CD4-positive, alpha-beta T cell treated with Interleukin-10 for 1 hour (primary cell): ENCODE data around the gene GGACT.
A peak's percentile ranks its signal among the peaks of the same experiment; 100 is the strongest.
"Not testable (repeated sequence)": the region's sequence is repeated elsewhere in the genome, so short reads cannot be mapped to it uniquely, and the experiment has no call there.

Experiments
- DNase-seq: peaks from one replicate; pipeline ENCODE4 v3.0.0-alpha.2; 2020

Gene GGACT

GRCh38 chr13:100600461-100600860 lies 11.9 kb upstream of the GGACT start:
- no peak for DNase-seq

GRCh38 chr13:100597253-100597652 lies 8.7 kb upstream of the GGACT start:
- no peak for DNase-seq

GRCh38 chr13:100596516-100596915 lies 7.9 kb upstream of the GGACT start:
- no peak for DNase-seq

GRCh38 chr13:100594731-100595130 lies 6.1 kb upstream of the GGACT start:
- DNase-seq = no peak

GRCh38 chr13:100594255-100594654 lies 5.7 kb upstream of the GGACT start:
- DNase-seq = no peak

- DNase-seq = no peak
These were observed 663 bp upstream of the GGACT start for GRCh38 chr13:100589178-100589725.

- peak; percentile 40 for DNase-seq
These were observed 3.7 kb downstream of the GGACT start for GRCh38 chr13:100584896-100585295.

GRCh38 chr13:100581504-100581903 lies 7.1 kb downstream of the GGACT start:
- no peak for DNase-seq

GRCh38 chr13:100581030-100581429 lies 7.6 kb downstream of the GGACT start:
- DNase-seq = no peak

GRCh38 chr13:100580045-100580444 lies 8.5 kb downstream of the GGACT start:
- no peak for DNase-seq

- not testable (repeated sequence) for DNase-seq
These were observed 11.3 kb downstream of the GGACT start for GRCh38 chr13:100577239-100577638.

- DNase-seq = peak; percentile 77
These were observed 15.5 kb downstream of the GGACT start for GRCh38 chr13:100573121-100573520.

- DNase-seq = no peak
These were observed 22.0 kb downstream of the GGACT start for GRCh38 chr13:100566543-100566942.

GRCh38 chr13:100565286-100565685 lies 23.3 kb downstream of the GGACT start:
- no peak for DNase-seq

GRCh38 chr13:100564444-100565223 lies 24.0 kb downstream of the GGACT start:
- DNase-seq = no peak

GRCh38 chr13:100563779-100564178 lies 24.8 kb downstream of the GGACT start:
- no peak for DNase-seq

GRCh38 chr13:100561599-100562204 lies 26.9 kb downstream of the GGACT start:
- no peak for DNase-seq

GRCh38 chr13:100561158-100561499 lies 27.5 kb downstream of the GGACT start:
- no peak for DNase-seq

- no peak for DNase-seq
These were observed 28.0 kb downstream of the GGACT start for GRCh38 chr13:100560498-100561157.

GRCh38 chr13:100559886-100560285 lies 28.7 kb downstream of the GGACT start:
- no peak for DNase-seq

- no peak for DNase-seq
These were observed 35.8 kb downstream of the GGACT start for GRCh38 chr13:100552755-100553154.

- no peak for DNase-seq
These were observed 39.3 kb downstream of the GGACT start for GRCh38 chr13:100549316-100549715.

- no peak for DNase-seq
These were observed 40.8 kb downstream of the GGACT start for GRCh38 chr13:100547791-100548201.
